ENCODE measurements around the gene MYBPC2.

Gene MYBPC2

DNA sequence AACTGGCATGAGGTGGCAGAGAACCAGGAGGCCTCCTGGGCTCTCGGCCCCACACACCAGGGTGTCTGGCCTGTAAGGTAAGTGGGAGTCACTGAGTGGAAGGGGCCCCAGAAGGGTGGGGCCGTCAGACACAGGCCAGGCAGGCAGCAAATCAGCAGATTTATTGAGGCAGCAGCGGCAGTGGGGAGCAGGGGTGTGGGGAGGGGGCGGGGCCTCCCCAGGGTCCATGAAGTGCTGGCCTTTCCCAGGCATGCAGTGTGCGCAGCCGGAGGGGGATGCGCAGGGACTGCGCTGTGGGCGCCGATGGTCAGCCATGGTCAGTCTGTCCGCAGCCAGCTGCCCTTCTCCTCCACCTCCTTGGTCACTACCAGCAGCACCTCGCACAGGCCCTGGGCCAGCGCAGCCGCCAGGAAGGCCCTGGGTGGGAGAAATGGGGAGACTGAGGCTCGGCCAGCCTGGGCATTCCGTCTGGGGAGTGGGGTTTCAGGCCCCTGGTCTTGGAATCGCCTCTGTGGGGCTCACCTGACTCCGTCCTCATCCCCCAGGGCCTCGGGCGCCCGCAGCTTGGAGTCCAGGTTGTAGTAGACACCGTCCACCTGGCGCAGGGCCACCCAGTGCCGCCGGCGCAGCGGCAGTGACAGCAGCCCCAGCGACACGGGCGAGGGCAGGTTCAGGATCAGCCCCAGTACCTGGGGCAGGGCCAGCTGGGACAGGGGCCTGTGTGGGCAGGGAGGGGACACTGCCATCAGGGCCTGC is 73.3 kb downstream of the MYBPC2 start:
- DNase-seq = no peak
- in situ Hi-C loops (cut with HindIII; ENCODE audit: low pct_ligation_motif_present, low pct_unique_long_range_greater_than_20kb, low sequenced_read_pairs) = no loop called here

DNA sequence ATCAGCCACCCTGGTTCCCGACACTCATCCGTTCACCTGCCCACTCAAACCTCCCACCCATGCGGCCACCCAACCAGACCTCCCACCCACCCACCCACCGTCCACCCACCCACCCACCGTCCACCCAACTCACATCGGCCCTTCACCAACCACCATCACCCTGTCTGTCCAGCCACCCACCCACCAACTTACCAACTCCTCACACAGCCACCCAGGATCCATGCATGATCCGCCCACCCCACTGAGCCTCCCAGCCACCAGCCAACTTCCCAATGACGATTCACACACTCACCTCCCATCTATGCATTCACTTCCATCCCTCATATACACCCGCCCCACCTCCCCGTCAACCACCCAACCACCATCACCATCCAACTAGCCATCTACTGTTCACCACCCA is 74.0 kb downstream of the MYBPC2 start:
- in situ Hi-C loops (cut with HindIII; ENCODE audit: low pct_ligation_motif_present, low pct_unique_long_range_greater_than_20kb, low sequenced_read_pairs) = no loop called here

DNA sequence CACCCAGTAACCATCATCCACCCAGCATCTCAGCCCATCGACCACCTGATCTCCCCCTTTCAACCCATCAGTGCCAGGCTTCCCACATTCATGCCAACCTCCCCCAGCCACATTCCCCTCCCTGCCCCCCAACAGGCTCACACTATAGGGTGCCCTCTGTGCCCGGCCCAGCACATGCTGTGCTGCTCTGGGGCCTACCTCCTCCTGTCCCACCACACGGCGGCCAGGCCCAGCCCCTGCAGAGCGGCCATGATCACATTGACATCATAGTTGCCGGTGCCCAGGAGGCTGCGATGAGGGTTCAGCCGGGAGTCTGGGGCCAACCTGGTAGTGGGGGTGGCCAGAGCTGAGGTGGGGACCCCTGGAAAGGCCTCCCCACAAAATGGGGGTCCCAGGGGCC is 74.7 kb downstream of the MYBPC2 start:
- in situ Hi-C loops (cut with HindIII; ENCODE audit: low pct_ligation_motif_present, low pct_unique_long_range_greater_than_20kb, low sequenced_read_pairs) = no loop called here
- no peak for DNase-seq

More for the DNA sequence above, 74.0 kb downstream of the MYBPC2 start:
- DNase-seq = no peak

DNA sequence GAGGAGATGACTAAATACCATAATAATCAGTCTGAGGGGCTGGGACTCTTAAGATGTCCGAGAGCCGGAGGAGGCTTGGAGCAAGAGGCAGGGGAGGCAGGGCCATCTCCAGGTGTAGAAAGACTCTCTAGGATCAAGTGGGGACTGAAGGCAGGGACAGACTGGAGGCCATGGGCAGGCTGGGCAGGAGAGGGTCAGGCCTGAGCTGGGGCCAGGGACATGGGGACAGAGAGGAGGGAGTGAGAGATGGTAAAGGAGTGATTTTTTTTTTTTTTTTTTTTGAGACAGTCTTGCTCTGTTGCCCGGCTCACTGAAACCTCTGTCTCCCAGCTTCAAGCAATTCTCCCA is 76.1 kb downstream of the MYBPC2 start:
- DNase-seq = no peak
- in situ Hi-C loops (cut with HindIII; ENCODE audit: low pct_ligation_motif_present, low pct_unique_long_range_greater_than_20kb, low sequenced_read_pairs) = no loop called here

DNA sequence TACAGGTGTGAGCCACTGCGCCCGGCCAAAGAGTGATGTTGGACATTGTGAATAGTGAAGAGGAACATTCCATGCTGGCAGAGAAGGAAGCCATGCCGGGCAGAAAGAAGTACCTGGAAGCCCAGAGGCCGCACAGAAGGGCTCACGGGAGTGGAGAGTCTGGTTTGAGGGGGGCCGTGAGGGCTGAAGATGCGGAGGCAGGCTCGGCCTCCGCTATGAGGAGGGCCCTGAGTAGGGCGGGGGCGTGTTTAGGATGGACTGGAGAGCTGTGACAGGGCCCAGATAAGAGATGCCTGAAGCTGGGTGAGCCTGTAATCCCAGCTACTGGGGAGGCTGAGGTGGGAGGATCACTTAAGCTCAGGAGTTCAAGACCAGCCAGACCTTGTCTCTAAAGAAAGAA is 76.7 kb downstream of the MYBPC2 start:
- no peak for DNase-seq
- in situ Hi-C loops (cut with HindIII; ENCODE audit: low pct_ligation_motif_present, low pct_unique_long_range_greater_than_20kb, low sequenced_read_pairs) = no loop called here

DNA sequence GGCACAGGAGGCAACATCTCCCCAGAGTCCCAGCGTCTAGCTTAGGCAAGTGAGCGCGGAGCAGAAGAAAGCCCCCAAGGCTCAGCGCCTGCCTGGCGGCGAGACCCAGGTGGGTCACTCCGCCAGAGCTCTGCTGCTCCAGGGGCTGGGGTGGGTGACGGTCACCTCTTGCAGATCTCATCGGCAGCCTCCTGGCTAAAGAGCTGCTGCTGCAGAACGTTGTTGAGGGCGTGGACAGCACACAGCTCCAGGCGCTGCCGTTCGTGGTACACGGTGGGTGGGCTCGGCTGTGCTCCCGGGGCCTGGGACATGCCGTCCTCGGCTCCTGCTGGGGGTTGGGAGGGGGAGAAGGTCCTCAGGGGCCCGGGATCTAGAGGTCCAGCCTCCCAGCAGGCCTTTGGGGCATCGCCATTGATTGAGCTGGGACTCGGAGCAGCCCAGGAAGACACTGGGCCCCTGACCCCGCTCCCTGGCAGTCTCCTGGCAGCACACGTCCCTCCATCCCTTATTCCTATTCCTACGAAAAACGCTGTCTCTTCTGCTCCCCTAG is 77.5 kb downstream of the MYBPC2 start:
- in situ Hi-C loops (cut with HindIII; ENCODE audit: low pct_ligation_motif_present, low pct_unique_long_range_greater_than_20kb, low sequenced_read_pairs) = no loop called here
- no peak for DNase-seq

DNA sequence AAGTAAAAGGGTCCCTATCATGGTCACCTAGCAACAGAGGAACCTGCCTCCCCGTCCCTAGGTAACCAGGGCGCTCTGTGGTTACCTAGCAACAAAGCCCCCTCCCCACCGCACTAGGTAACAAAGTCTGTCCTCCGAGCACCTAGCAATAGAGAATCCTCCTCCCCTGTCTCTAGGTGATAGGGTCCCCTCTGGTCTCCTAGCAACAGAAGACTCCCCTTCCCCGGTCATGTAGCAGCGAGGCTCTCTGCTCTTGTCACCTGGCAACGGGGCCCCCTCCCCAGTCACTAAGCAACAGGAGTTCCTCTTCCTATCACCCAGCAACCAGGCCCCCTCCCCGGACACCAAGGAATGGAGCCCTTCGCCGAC is 78.0 kb downstream of the MYBPC2 start:
- no peak for DNase-seq
- in situ Hi-C loops (cut with HindIII; ENCODE audit: low pct_ligation_motif_present, low pct_unique_long_range_greater_than_20kb, low sequenced_read_pairs) = no loop called here

DNA sequence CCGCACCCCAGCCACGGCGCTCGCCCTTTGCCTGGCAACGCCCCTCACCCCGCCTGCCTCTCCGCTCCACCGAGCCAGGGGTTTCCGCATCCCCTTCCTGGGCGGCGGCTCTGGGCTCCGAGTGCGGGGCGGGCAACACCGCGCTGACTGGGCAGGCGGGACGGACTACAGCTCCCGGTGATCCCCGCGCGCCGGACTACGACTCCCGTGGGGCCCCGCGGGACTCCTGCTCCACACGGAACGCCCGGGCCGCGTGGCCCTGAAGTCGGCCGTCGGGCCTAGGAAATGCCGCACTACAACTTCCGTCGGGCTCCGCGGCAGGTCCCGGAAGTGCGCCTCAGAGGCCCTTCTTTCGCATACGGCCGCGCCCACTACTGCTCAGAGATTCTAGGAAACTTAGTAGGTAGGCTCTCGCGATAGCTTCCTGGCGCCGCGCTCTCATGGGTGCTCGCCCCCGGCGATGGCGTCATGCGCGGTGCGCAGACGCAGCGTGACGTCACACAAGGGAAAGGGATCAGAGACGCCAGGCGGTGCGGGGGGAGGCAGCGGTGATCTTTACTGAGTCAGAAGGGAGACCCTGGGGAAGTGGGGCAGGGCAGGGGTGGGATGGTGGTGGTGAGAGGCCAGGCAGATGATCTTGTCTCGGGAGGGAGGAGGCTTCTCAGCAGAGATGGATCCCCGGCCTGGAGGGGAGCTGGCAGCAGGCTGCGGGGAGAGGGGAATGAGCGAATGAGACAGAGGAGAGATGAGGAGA is 78.6 kb downstream of the MYBPC2 start, which contains the start of gene JOSD2:
TSS of gene JOSD2 (minus strand) at position 123 of the 754 bp plus-strand sequence. CDS start 760 bp downstream, outside the sequence.
- in situ Hi-C loops (cut with HindIII; ENCODE audit: low pct_ligation_motif_present, low pct_unique_long_range_greater_than_20kb, low sequenced_read_pairs) = no loop called here
- DNase-seq = peak; percentile 99

DNA sequence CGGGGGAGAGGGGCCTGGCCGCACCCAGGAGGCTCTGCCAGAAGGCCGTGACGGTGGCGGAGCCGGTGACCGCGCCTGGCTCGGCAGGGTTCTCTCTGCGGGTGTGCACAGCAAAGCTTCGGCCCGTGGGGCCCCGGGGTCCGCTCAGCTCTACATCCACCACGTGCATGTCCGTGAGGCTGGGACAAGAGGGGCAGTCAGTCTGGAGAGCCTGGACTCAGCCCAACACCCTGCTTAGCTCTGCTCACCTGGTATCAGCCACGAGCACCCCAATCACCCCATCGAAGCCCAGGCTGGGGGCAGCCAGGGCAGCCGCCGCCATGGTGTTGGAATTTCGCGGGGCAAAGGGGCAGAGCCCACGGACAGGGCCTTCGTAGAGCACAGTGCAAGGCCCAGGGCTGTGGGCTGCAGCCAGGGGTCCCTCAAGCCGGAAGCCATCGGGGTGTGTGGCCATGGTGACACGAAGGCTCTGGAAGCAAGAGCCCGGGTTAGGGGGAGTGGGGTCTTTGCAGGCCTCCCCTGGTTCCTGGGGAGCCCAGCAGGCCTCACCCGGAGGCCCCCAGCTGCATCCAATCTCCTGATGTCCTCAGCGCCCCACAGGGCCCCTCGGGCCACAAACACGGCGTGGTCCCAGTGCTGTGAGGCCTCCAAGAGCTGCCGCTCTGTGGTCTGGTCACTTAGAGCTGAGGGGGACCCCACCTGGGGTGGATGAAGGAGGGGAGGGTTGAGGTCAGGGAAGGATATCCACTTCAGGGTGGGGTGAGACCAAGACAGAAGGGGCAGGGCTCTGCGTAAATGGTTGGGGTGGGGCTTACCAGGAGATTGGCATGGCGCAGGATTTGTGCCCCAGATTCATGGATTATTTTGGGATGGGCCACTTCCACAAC is 79.7 kb downstream of the MYBPC2 start:
- DNase-seq = no peak
- in situ Hi-C loops (cut with HindIII; ENCODE audit: low pct_ligation_motif_present, low pct_unique_long_range_greater_than_20kb, low sequenced_read_pairs) = no loop called here

DNA sequence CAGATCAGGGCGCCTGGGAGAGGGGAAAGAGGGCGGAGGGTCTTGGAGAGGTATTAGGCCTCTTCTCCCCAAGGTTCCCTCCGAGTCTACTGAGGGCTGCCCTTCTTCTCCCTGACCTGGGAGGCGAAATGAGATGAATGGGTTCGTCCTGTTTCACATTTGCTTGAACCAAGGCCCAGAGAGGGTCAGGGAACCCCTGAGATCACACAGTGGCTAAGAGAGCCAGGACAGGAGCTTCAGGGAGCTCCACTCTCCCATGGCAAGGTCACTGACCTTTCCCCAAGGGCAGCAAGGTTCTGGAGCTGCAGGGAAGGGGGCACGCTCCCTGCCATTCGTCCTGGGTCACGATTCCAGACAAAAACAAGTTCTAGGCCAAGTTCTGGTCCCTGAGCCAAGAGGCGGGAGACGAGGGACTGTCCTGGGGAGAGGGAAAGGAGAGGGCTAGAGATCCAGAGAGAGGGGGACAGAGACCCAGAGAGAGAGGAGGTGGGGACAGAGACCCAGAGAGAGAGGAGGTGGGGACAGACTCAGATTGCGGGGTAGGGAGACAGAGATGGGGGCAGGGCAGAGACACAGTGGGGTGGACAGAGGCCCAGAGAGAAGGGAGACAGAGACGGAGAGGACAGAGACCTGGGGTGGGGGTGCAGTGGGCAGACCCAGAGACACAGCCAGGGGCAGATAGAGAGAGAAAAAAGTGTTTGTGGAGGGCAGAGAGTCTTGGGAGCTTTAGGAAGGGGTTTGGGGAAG is 80.5 kb downstream of the MYBPC2 start:
- no peak for DNase-seq
- in situ Hi-C loops (cut with HindIII; ENCODE audit: low pct_ligation_motif_present, low pct_unique_long_range_greater_than_20kb, low sequenced_read_pairs) = no loop called here

DNA sequence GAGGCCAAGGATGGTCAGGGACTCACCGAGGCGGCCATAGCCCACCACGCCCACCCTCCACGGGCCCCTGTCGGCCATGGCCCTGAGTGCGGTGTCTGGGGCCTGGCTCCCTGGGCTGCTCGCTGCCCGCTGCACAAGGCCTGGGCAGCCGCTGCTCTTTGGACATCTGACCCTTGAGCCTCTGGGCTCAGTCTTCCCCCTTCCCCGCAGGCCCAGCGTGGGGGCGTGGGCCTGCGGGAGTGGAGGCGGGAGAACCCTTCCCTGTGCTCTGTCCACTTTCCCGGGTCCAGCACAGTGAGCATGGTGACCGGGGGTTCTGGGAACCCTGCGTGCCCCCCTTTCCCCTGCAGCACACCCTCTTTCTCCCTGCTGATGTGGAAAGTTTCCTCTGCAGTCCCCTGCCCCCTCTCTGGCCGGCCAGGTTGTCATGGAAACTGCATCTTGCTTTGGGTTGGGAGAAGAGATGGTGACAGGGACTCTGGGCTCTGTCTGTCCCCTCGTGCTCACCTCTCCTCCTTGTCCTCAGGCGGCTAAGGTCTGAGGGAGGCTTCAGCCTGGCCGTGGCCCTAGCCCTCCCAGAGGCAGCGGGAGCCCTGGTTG is 81.2 kb downstream of the MYBPC2 start, which contains the start of gene ASPDH:
TSS of gene ASPDH (minus strand) at position 168 of the 600 bp plus-strand sequence. CDS start at position 78, 90 bp downstream.
- in situ Hi-C loops (cut with HindIII; ENCODE audit: low pct_ligation_motif_present, low pct_unique_long_range_greater_than_20kb, low sequenced_read_pairs) = no loop called here
- no peak for DNase-seq

DNA sequence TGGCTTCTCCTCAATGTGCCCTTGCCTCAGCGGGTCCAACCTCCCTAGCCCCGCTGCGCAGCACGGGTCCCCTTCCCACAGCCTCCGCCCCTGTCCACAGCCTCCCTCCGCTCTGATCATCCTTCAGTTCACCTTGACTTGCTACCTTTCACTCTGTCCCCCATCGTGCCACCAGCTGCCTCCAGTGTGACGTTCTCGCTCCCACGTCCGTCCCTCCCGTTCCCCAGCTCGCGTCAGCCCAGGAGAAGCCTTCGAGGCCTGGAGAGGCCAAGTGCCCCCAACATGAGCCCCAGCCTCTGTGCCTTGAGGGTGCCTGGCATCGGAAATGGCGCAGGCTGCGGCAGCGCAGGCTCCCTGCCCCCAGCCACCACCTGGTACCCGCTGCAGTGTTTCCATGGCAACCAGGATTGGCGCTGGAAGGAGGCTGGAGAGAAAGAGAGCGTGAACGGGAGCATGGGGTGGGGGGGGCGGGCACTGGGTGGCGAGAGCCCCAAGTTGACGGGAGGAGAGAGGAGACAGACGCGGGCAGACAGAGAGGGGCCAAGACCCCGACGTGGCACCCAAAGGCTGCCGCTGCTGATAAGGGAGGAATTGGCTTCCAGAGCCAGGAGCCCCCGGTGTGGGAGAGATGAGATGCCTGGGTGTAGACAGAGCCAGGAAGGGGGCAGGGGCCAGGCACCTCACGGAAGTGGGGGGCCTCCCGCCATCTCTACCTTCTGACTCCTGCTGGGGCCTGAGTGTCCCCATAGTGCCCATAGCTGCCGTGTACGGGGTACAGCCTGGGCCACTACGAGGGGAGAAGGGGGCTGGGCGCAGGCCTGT is 81.9 kb downstream of the MYBPC2 start:
- no peak for DNase-seq
- in situ Hi-C loops (cut with HindIII; ENCODE audit: low pct_ligation_motif_present, low pct_unique_long_range_greater_than_20kb, low sequenced_read_pairs) = no loop called here

DNA sequence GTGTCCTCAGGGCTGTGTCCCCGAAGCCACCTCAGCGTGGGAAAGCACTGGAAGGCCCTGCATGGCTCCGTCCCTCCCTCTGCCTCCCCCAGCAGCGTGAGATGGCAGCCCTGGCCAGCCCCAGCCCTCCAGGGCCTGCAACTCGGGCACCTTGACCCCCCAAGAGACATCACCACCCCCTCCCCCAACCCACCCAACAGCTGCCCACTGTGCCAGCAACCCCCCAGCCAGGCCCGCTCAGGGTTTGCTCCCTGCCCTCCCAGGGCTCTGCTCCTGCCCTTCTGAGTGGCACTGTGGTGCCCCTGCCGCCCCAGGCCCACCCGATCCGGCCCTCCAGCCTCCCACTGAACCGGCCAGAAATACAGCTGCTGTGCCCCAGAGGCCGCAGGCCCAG is 82.5 kb downstream of the MYBPC2 start:
- in situ Hi-C loops (cut with HindIII; ENCODE audit: low pct_ligation_motif_present, low pct_unique_long_range_greater_than_20kb, low sequenced_read_pairs) = no loop called here
- no peak for DNase-seq

Data from ACHN (cell line).